ENCODE data around the gene NELL2.

The NELL2 gene

GRCh38 chr12:44640427-44641190, 235.5 kb downstream of the NELL2 start:
- Histone ChIP-seq H3K36me3 (ENCODE audit: control insufficient read depth, low read depth, low read length) (no peaks in the 10 kb centered on the region), H3K27me3 (ENCODE audit: control insufficient read depth, insufficient read depth, low read length) (no peaks in the 10 kb centered on the region), H3K4me1 (ENCODE audit: control insufficient read depth, low read depth, low read length) (peaks cover 10% of the 10 kb centered on the region), H3K9ac (ENCODE audit: low read length) (no peak overlapping the region), H3K27ac (ENCODE audit: low read length) (no peak overlapping the region), H3K4me3 (ENCODE audit: low read length) (no peak overlapping the region), H3K9me3 (ENCODE audit: control insufficient read depth, low read depth, low read length) (no peaks in the 10 kb centered on the region)

- H3K27me3 ChIP-seq (ENCODE audit: control insufficient read depth, insufficient read depth, low read length): no peaks in the 10 kb centered on the region
- no peak overlapping the region for H3K27ac ChIP-seq (ENCODE audit: low read length)
- no peaks in the 10 kb centered on the region for H3K9me3 ChIP-seq (ENCODE audit: control insufficient read depth, low read depth, low read length)
- no peak overlapping the region for H3K4me3 ChIP-seq (ENCODE audit: low read length)
- H3K9ac ChIP-seq (ENCODE audit: low read length): no peak overlapping the region
- H3K4me1 ChIP-seq (ENCODE audit: control insufficient read depth, low read depth, low read length): peaks cover 10% of the 10 kb centered on the region
- no peaks in the 10 kb centered on the region for H3K36me3 ChIP-seq (ENCODE audit: control insufficient read depth, low read depth, low read length)
These were observed 238.2 kb downstream of the NELL2 start for GRCh38 chr12:44637875-44638274.

GRCh38 chr12:44628180-44628579, 247.9 kb downstream of the NELL2 start:
- peaks cover 16% of the 10 kb centered on the region for H3K4me1 ChIP-seq (ENCODE audit: control insufficient read depth, low read depth, low read length)
- H3K27me3 ChIP-seq (ENCODE audit: control insufficient read depth, insufficient read depth, low read length): no peaks in the 10 kb centered on the region
- H3K9ac ChIP-seq (ENCODE audit: low read length): no peak overlapping the region
- H3K27ac ChIP-seq (ENCODE audit: low read length): no peak overlapping the region
- no peaks in the 10 kb centered on the region for H3K36me3 ChIP-seq (ENCODE audit: control insufficient read depth, low read depth, low read length)
- H3K4me3 ChIP-seq (ENCODE audit: low read length): no peak overlapping the region
- no peaks in the 10 kb centered on the region for H3K9me3 ChIP-seq (ENCODE audit: control insufficient read depth, low read depth, low read length)

- H3K4me3 ChIP-seq (ENCODE audit: low read length): no peak overlapping the region
- H3K27ac ChIP-seq (ENCODE audit: low read length): no peak overlapping the region
- no peaks in the 10 kb centered on the region for H3K27me3 ChIP-seq (ENCODE audit: control insufficient read depth, insufficient read depth, low read length)
- no peak overlapping the region for H3K9ac ChIP-seq (ENCODE audit: low read length)
- H3K4me1 ChIP-seq (ENCODE audit: control insufficient read depth, low read depth, low read length): peaks cover 16% of the 10 kb centered on the region
- no peaks in the 10 kb centered on the region for H3K36me3 ChIP-seq (ENCODE audit: control insufficient read depth, low read depth, low read length)
- H3K9me3 ChIP-seq (ENCODE audit: control insufficient read depth, low read depth, low read length): no peaks in the 10 kb centered on the region
These were observed 248.5 kb downstream of the NELL2 start for GRCh38 chr12:44627387-44628166.

- Histone ChIP-seq H3K9me3 (ENCODE audit: control insufficient read depth, low read depth, low read length) (no peaks in the 10 kb centered on the region), H3K27ac (ENCODE audit: low read length) (no peak overlapping the region), H3K4me1 (ENCODE audit: control insufficient read depth, low read depth, low read length) (peaks cover 16% of the 10 kb centered on the region), H3K4me3 (ENCODE audit: low read length) (no peak overlapping the region), H3K9ac (ENCODE audit: low read length) (no peak overlapping the region), H3K36me3 (ENCODE audit: control insufficient read depth, low read depth, low read length) (no peaks in the 10 kb centered on the region), H3K27me3 (ENCODE audit: control insufficient read depth, insufficient read depth, low read length) (no peaks in the 10 kb centered on the region)
These were observed 249.2 kb downstream of the NELL2 start for GRCh38 chr12:44626883-44627282.

- Histone ChIP-seq H3K27ac (ENCODE audit: low read length) (no peak overlapping the region), H3K9me3 (ENCODE audit: control insufficient read depth, low read depth, low read length) (no peaks in the 10 kb centered on the region), H3K36me3 (ENCODE audit: control insufficient read depth, low read depth, low read length) (no peaks in the 10 kb centered on the region), H3K27me3 (ENCODE audit: control insufficient read depth, insufficient read depth, low read length) (no peaks in the 10 kb centered on the region), H3K4me1 (ENCODE audit: control insufficient read depth, low read depth, low read length) (peaks cover 3% of the 10 kb centered on the region), H3K9ac (ENCODE audit: low read length) (no peak overlapping the region), H3K4me3 (ENCODE audit: low read length) (no peak overlapping the region)
These were observed 257.2 kb downstream of the NELL2 start for GRCh38 chr12:44618946-44619345.

DNA sequence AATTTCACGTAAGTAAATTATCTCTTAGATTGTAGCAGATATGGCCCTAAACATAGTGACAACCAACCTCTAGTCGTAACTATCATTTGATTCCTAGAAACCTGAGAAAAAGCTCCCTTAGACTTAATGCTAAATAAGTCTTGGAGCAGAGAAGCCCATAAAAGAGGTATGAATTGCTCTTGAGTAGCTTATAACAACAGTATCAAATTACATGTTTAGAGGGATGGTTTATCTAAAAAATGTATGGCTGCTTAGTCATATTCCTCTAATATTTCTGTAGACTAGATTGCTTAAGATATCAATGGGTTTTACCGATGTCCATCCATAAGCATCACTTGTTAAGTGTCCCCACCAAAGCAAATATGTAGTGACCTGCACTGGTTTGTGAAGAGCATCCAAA, 259.7 kb downstream of the NELL2 start:
- Histone ChIP-seq H3K27ac (ENCODE audit: low read length) (no peak overlapping the region), H3K36me3 (ENCODE audit: control insufficient read depth, low read depth, low read length) (no peaks in the 10 kb centered on the region), H3K9me3 (ENCODE audit: control insufficient read depth, low read depth, low read length) (no peaks in the 10 kb centered on the region), H3K27me3 (ENCODE audit: control insufficient read depth, insufficient read depth, low read length) (no peaks in the 10 kb centered on the region), H3K4me3 (ENCODE audit: low read length) (no peak overlapping the region), H3K9ac (ENCODE audit: low read length) (no peak overlapping the region), H3K4me1 (ENCODE audit: control insufficient read depth, low read depth, low read length) (peaks cover 3% of the 10 kb centered on the region)

GRCh38 chr12:44611538-44611937, 264.6 kb downstream of the NELL2 start:
- H3K4me1 ChIP-seq (ENCODE audit: control insufficient read depth, low read depth, low read length): no peaks in the 10 kb centered on the region
- H3K9ac ChIP-seq (ENCODE audit: low read length): no peak overlapping the region
- H3K27ac ChIP-seq (ENCODE audit: low read length): no peak overlapping the region
- no peaks in the 10 kb centered on the region for H3K9me3 ChIP-seq (ENCODE audit: control insufficient read depth, low read depth, low read length)
- H3K36me3 ChIP-seq (ENCODE audit: control insufficient read depth, low read depth, low read length): peaks cover 3% of the 10 kb centered on the region
- no peak overlapping the region for H3K4me3 ChIP-seq (ENCODE audit: low read length)
- no peaks in the 10 kb centered on the region for H3K27me3 ChIP-seq (ENCODE audit: control insufficient read depth, insufficient read depth, low read length)

- no peaks in the 10 kb centered on the region for H3K9me3 ChIP-seq (ENCODE audit: control insufficient read depth, low read depth, low read length)
- no peak overlapping the region for H3K27ac ChIP-seq (ENCODE audit: low read length)
- no peak overlapping the region for H3K4me3 ChIP-seq (ENCODE audit: low read length)
These were observed 272.4 kb downstream of the NELL2 start for GRCh38 chr12:44603701-44604100.

DNA sequence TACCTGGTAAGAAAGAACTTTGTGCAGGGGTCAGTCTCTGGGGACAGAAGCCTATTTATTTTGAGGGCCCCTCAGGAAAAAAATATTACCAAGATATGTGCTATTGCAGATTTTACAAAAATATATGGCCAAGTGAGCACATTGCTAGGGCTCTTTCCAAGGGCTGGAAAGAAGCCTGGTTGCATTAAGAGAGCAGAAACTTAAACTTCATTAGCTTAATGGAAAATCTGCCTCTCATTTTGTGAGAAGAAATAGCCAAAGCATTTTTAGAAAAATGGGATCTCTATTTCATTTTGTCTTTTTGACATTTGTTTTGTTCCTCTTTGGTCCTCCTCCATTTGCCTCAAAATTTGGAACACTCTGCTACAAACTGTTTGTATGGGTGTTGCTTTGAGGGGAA, 283.5 kb downstream of the NELL2 start:
- Histone ChIP-seq H3K9ac (ENCODE audit: low read length) (no peak overlapping the region), H3K4me3 (ENCODE audit: low read length) (no peak overlapping the region), H3K9me3 (ENCODE audit: control insufficient read depth, low read depth, low read length) (no peaks in the 10 kb centered on the region), H3K27me3 (ENCODE audit: control insufficient read depth, insufficient read depth, low read length) (no peaks in the 10 kb centered on the region), H3K27ac (ENCODE audit: low read length) (no peak overlapping the region), H3K36me3 (ENCODE audit: control insufficient read depth, low read depth, low read length) (no peaks in the 10 kb centered on the region), H3K4me1 (ENCODE audit: control insufficient read depth, low read depth, low read length) (peaks cover 3% of the 10 kb centered on the region)

More at GRCh38 chr12:44603701-44604100, 272.4 kb downstream of the NELL2 start:
- no peaks in the 10 kb centered on the region for H3K27me3 ChIP-seq (ENCODE audit: control insufficient read depth, insufficient read depth, low read length)
- H3K4me1 ChIP-seq (ENCODE audit: control insufficient read depth, low read depth, low read length): no peaks in the 10 kb centered on the region
- H3K9ac ChIP-seq (ENCODE audit: low read length): no peak overlapping the region
- peaks cover 4% of the 10 kb centered on the region for H3K36me3 ChIP-seq (ENCODE audit: control insufficient read depth, low read depth, low read length)

DNA sequence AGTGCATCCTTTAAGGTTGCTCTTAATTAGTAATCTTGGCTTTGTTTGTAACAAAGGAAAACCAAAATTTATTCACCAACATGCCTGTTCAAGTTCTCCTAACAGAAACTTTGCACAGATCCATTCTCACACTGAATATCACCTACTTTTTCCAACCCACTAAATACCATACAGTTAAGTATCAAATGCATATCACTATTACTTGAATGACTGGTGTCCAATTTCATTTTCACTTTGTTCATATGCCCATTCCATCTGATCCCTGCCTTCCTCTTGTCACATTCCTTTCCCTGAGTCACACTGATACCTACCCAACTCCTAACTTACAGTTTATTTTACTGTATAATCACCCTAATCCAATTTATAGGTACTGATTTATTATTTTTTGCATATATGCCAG, 286.4 kb downstream of the NELL2 start:
- Histone ChIP-seq H3K4me3 (ENCODE audit: low read length) (no peak overlapping the region), H3K36me3 (ENCODE audit: control insufficient read depth, low read depth, low read length) (no peaks in the 10 kb centered on the region), H3K9me3 (ENCODE audit: control insufficient read depth, low read depth, low read length) (no peaks in the 10 kb centered on the region), H3K27ac (ENCODE audit: low read length) (no peak overlapping the region), H3K9ac (ENCODE audit: low read length) (no peak overlapping the region), H3K27me3 (ENCODE audit: control insufficient read depth, insufficient read depth, low read length) (no peaks in the 10 kb centered on the region), H3K4me1 (ENCODE audit: control insufficient read depth, low read depth, low read length) (peaks cover 9% of the 10 kb centered on the region)

GRCh38 chr12:44588651-44589050, 287.5 kb downstream of the NELL2 start:
- Histone ChIP-seq H3K9ac (ENCODE audit: low read length) (no peak overlapping the region), H3K27me3 (ENCODE audit: control insufficient read depth, insufficient read depth, low read length) (no peaks in the 10 kb centered on the region), H3K27ac (ENCODE audit: low read length) (no peak overlapping the region), H3K4me3 (ENCODE audit: low read length) (no peak overlapping the region), H3K4me1 (ENCODE audit: control insufficient read depth, low read depth, low read length) (peaks cover 15% of the 10 kb centered on the region), H3K9me3 (ENCODE audit: control insufficient read depth, low read depth, low read length) (no peaks in the 10 kb centered on the region), H3K36me3 (ENCODE audit: control insufficient read depth, low read depth, low read length) (no peaks in the 10 kb centered on the region)
